Transverse colon (tissue), 4 donors: ENCODE measurements around the gene NAA35. TPM values are rescaled to one million over a fixed set of nuclear protein-coding genes. Genes with fewer than 3 reads are reported as not detected.
A peak's percentile ranks its signal among the peaks of the same experiment; 100 is the strongest.

ENCODE experiments used
- DNase-seq: peaks from one replicate; pipeline ENCODE4 v3.0.0-alpha.2; 2019
- H3K27ac ChIP-seq, 4 donors: fragments of 200-600 bp; sonication (generic); 2 replicates each; pipeline ENCODE4 v1.5.1; 2016 to 2018; ENCODE audit warnings: inconsistent platforms in 4 of 4
- H3K27me3 ChIP-seq: fragments of 200-600 bp; sonication (generic); 2 replicates; pipeline ENCODE4 v1.5.1; 2017; ENCODE audit warnings: inconsistent platforms
- H3K36me3 ChIP-seq, 4 donors: fragments of 200-600 bp; sonication (generic); 2 replicates each; pipeline ENCODE4 v1.5.1; 2017 to 2019; ENCODE audit warnings: inconsistent platforms in 4 of 4
- H3K4me1 ChIP-seq, 4 donors: fragments of 200-600 bp; sonication (generic); 2 replicates each; pipeline ENCODE4 v1.5.1; 2017 to 2020; ENCODE audit warnings: inconsistent platforms in 4 of 4
- H3K4me3 ChIP-seq, 4 donors: fragments of 200-600 bp; sonication (generic); 1 replicate in 1 of 4; 2 replicates in 3 of 4; pipeline versions ENCODE4 v1.5.1 to v1.6.1; 2017 to 2019; ENCODE audit warnings: inconsistent platforms in 4 of 4
- H3K9me3 ChIP-seq, 2 donors: fragments of 200-600 bp; sonication (generic); 2 replicates each; pipeline ENCODE4 v1.5.1; 2017 to 2019; ENCODE audit warnings: inconsistent platforms in 2 of 2
- EP300 ChIP-seq: sonication (generic); formaldehyde crosslinking; IDR thresholded peaks from one replicate; pipeline ENCODE4 v1.6.1; 2017; ENCODE audit warnings: antibody characterized with exemption, low read depth
- POLR2A ChIP-seq: fragments of 450-650 bp; IDR thresholded peaks from one replicate; pipeline ENCODE4 v1.6.1; 2016; ENCODE audit warnings: antibody characterized with exemption, mild to moderate bottlenecking, moderate library complexity
- POLR2AphosphoS5 ChIP-seq, 3 donors: sonication (generic); formaldehyde crosslinking; IDR thresholded peaks; one replicate each; pipeline ENCODE4 v1.6.1; 2016; ENCODE audit warnings: antibody characterized with exemption in 3 of 3
- WGBS, 2 donors: methylation state at CpG; one replicate each; pipeline ENCODE4 v1.1.5; 2018; ENCODE audit warnings: low coverage in 1 of 2; 5-methylcytosine and 5-hydroxymethylcytosine counted together
- in situ Hi-C, 4 donors: fragments of 200-750 bp; cut with MboI; loops; one replicate each; pipeline versions ENCODE4 v1.15.0 to v1.15.1; 2017; ENCODE audit warnings: low sequenced_read_pairs in 3 of 4, low pct_ligation_motif_present in 1 of 4, low pct_unique_long_range_greater_than_20kb in 1 of 4
- intact Hi-C: fragments of 100-400 bp; cut with DNase I; formaldehyde crosslinking; loops from one replicate; pipeline ENCODE4 v1.15.1; 2023; ENCODE audit warnings: low total_unique reads
- total RNA-seq, 4 donors: library from RNA; depleted of rRNA; stranded (reverse); fragments of >200 nt; gene quantifications; one replicate each; pipeline ENCODE4 v1.1.0, GENCODE V29; 2016
- TF ChIP-seq, protein P1 (sequence below), 5 experiments: fragments of 200-600 bp in 3 of 5; fragments of 450-650 bp in 2 of 5; sonication (generic) in 3 of 5; IDR thresholded peaks; 1 replicate in 2 of 5; 2 replicates in 3 of 5; pipeline ENCODE4 v1.5.1; 2016 to 2017; ENCODE audit warnings: antibody characterized with exemption in 5 of 5, inconsistent platforms in 3 of 5, mild to moderate bottlenecking in 2 of 5, moderate library complexity in 1 of 5

Gene NAA35
- total RNA-seq, 4 donors from 2014 or later: 24.7 to 51.5 (median 34.5) TPM

DNA sequence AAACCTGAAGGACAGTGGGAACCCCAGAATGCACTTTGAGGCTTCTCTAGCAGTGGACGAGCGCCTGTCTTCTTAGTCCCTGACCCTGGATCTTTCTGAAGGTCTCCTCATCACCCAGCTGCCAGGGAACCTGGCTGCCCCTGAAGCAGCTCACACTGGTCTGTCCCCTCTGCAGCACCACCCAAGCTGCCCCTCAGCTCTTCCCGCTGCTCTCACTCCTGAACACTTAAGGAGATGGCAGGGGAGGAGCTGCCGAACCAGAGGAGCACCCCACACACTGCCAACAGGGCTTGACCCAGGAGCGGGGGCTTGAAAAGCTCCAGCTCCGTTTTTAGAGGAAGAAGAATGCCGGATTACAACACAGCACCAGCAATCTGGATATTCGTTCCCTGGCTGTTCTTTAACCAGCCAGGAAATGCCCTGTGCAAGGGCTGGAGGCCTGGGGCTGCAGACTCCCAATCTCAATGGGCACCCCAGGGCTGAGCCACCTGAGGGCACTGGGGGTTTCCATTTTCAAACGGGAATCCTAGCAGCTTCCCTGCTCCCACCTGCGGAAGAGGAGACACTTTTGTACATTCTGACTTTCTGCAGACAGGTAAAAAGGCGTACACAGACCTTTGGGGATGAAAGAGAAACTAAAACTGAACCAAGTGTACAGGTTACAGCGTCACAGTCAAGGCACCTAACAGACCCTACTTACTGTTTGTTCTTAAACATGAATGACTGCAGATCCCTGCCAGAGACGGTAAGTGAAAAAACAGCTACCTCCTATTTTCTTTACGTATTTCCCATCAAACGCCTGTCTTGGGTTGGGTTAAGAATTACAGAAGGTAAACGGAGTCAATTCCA, 122.1 kb downstream of the NAA35 start:
- TF ChIP-seq POLR2AphosphoS5 (IDR thresholded peaks at IDR 0.05) (no peak), POLR2A (no peak), EP300 (no peak)
- TF ChIP-seq, protein P1, sequence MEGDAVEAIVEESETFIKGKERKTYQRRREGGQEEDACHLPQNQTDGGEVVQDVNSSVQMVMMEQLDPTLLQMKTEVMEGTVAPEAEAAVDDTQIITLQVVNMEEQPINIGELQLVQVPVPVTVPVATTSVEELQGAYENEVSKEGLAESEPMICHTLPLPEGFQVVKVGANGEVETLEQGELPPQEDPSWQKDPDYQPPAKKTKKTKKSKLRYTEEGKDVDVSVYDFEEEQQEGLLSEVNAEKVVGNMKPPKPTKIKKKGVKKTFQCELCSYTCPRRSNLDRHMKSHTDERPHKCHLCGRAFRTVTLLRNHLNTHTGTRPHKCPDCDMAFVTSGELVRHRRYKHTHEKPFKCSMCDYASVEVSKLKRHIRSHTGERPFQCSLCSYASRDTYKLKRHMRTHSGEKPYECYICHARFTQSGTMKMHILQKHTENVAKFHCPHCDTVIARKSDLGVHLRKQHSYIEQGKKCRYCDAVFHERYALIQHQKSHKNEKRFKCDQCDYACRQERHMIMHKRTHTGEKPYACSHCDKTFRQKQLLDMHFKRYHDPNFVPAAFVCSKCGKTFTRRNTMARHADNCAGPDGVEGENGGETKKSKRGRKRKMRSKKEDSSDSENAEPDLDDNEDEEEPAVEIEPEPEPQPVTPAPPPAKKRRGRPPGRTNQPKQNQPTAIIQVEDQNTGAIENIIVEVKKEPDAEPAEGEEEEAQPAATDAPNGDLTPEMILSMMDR (IDR thresholded peaks at IDR 0.05): no peak
- peak overlapping the region; percentile 48 to 71 (median 60) for H3K27ac ChIP-seq
- no peak for DNase-seq
- H3K36me3 ChIP-seq: no peaks in the 10 kb centered on the region
- in situ Hi-C loops: no loop called here
- H3K4me3 ChIP-seq: peak overlapping the region in 2 of 4 donors; percentile 1 to 43
- intact Hi-C loops: no loop called here
- 50% methylated on average over 16 of the region's 16 CpGs; no CpG with 5 or more reads in 1 of the 2 donors for WGBS, 2 donors
- H3K4me1 ChIP-seq: peaks cover 0 to 23% (median 6%) of the 10 kb centered on the region in 4 donors
- H3K27me3 ChIP-seq: no peaks in the 10 kb centered on the region
- no peaks in the 10 kb centered on the region for H3K9me3 ChIP-seq

DNA sequence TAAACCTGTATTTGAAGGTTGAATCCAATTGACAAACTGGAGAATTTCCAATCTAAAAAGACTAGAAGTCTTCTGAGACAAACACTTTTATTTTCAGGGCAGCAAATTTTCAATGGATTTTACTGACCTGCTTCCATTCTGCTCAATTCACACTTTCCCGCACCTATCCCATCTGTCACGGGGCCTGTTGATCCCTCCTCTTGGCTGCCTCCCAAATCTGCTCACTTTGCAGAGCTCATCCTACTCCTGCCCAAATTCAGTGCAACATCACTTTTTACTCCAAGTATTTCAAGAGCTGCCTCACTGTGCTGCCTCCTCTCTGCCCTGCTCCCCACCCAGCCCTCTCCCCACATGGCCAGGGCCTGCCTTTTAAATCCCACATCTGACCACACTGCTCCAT, 123.3 kb downstream of the NAA35 start:
- Histone ChIP-seq H3K4me3 (no peak overlapping the region), H3K4me1 (peaks cover 0 to 23% (median 6%) of the 10 kb centered on the region in 4 donors), H3K36me3 (no peaks in the 10 kb centered on the region), H3K27me3 (no peaks in the 10 kb centered on the region), H3K9me3 (no peaks in the 10 kb centered on the region), H3K27ac (no peak overlapping the region)
- no peak for TF ChIP-seq POLR2AphosphoS5 (IDR thresholded peaks at IDR 0.05)
- no peak for TF ChIP-seq POLR2A
- TF ChIP-seq, protein P1 (IDR thresholded peaks at IDR 0.05): no peak
- TF ChIP-seq EP300: no peak
- intact Hi-C loops: no loop called here
- WGBS, 2 donors: 37 to 59% methylated on average over 2 of the region's 2 CpGs
- in situ Hi-C loops: no loop called here
- DNase-seq: no peak

DNA sequence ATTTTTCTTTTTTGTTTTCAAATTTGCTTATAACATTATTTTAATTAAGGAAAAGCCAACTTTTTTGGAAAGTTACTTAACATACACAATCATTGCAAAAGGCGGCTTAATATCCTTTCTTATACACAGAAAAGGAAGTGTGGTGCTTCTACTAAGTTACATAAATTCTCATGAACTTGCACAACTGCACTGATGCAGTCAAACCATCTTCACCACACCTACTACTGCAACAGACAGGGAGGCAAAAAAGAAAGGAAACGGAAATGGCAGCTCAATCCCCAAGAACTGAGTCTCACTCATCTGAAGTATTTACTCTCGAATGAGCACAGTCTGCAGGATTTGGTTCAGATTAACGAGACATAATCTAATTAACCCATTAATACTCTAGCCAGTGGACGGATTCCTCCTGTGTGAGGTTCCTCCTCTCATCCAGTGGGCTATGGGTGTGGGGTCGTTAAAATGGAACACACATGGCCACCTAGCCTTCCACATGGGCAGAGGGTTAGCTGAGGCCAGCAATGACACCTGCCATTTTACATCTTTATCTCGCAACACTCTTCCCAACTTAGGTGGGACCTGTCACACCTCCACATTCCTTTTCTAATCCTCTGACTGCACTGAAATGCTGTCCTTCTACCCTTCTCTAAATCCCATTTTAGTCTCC, 128.4 kb downstream of the NAA35 start:
- peaks cover 0 to 4% (median 0%) of the 10 kb centered on the region in 4 donors for H3K4me1 ChIP-seq
- in situ Hi-C loops (no loop called here), intact Hi-C loops (no loop called here)
- H3K9me3 ChIP-seq: no peaks in the 10 kb centered on the region
- H3K4me3 ChIP-seq: no peak overlapping the region
- H3K36me3 ChIP-seq: no peaks in the 10 kb centered on the region
- no peaks in the 10 kb centered on the region for H3K27me3 ChIP-seq
- 81 to 100% methylated on average over 2 to 7 of the region's 7 CpGs for WGBS, 2 donors
- DNase-seq: no peak
- no peak overlapping the region for H3K27ac ChIP-seq
- TF ChIP-seq, protein P1 (IDR thresholded peaks at IDR 0.05): no peak
- TF ChIP-seq POLR2AphosphoS5 (IDR thresholded peaks at IDR 0.05) (no peak), POLR2A (no peak), EP300 (no peak)

Other genes with a start within 250 kb of the NAA35 start
- gene AGTPBP1, start 199.2 kb upstream of the NAA35 start, total RNA-seq: 10 to 100 TPM in 3 of 4 donors, 1 to 10 TPM in 1; 4.1 to 21.0 (median 15.4) TPM
- gene GOLM1, start 158.4 kb downstream of the NAA35 start, total RNA-seq: 100 to 1,000 TPM in 3 of 4 donors, 10 to 100 TPM in 1; 96.1 to 295 (median 177) TPM